Vagina (tissue), 2 donors: ENCODE results near the gene PDE4D. TPM values are rescaled to one million over a fixed set of nuclear protein-coding genes. Genes with fewer than 3 reads are reported as not detected.

Source experiments
- DNase-seq, 2 donors: peaks; one replicate each; pipeline ENCODE4 v3.0.0-alpha.2; 2017; ENCODE audit errors: extremely low spot score in 2 of 2
- H3K27ac ChIP-seq: fragments of 200-600 bp; sonication (generic); one replicate; pipeline ENCODE4 v1.5.1; 2019
- H3K27me3 ChIP-seq: fragments of 200-600 bp; sonication (generic); one replicate; pipeline ENCODE4 v1.5.1; 2019
- H3K36me3 ChIP-seq, 2 donors: fragments of 200-600 bp; sonication (generic); one replicate each; pipeline ENCODE4 v1.5.1; 2017 to 2019
- H3K4me1 ChIP-seq: fragments of 200-600 bp; sonication (generic); one replicate; pipeline ENCODE4 v1.5.1; 2019
- H3K4me3 ChIP-seq, 2 donors: fragments of 200-600 bp; sonication (generic); 1 replicate in 1 of 2; 2 replicates in 1 of 2; pipeline ENCODE4 v1.5.1; 2016 to 2019
- H3K9me3 ChIP-seq: fragments of 200-600 bp; sonication (generic); one replicate; pipeline ENCODE4 v1.5.1; 2019
- POLR2A ChIP-seq, 2 donors: fragments of 450-650 bp; IDR thresholded peaks; one replicate each; pipeline ENCODE4 v1.6.1; 2017; ENCODE audit warnings: antibody characterized with exemption in 2 of 2, mild to moderate bottlenecking in 2 of 2, moderate library complexity in 2 of 2
- POLR2AphosphoS5 ChIP-seq, 2 donors: sonication (generic); formaldehyde crosslinking; IDR thresholded peaks; one replicate each; pipeline ENCODE4 v1.9.0; 2017; ENCODE audit warnings: antibody characterized with exemption in 2 of 2, mild to moderate bottlenecking in 2 of 2, low read depth in 1 of 2; ENCODE audit not compliant: insufficient read depth in 1 of 2
- intact Hi-C: fragments of 100-400 bp; cut with DNase I; formaldehyde crosslinking; loops from one replicate; pipeline ENCODE4 v1.15.1; 2023
- total RNA-seq: library from RNA; depleted of rRNA; stranded (reverse); fragments of >200 nt; gene quantifications from one replicate; pipeline ENCODE4 v1.2.3, GENCODE V29; 2016
- TF ChIP-seq, protein P1 (sequence below), 3 experiments: fragments of 450-650 bp in 2 of 3; fragments of 200-600 bp in 1 of 3; sonication (generic) in 1 of 3; IDR thresholded peaks; one replicate each; pipeline ENCODE4 v1.5.1; 2017 to 2019; ENCODE audit warnings: antibody characterized with exemption in 3 of 3, mild to moderate bottlenecking in 2 of 3, moderate library complexity in 2 of 3

PDE4D gene
- total RNA-seq, 1 donor from 2014 or later, result 86.9 TPM

DNA sequence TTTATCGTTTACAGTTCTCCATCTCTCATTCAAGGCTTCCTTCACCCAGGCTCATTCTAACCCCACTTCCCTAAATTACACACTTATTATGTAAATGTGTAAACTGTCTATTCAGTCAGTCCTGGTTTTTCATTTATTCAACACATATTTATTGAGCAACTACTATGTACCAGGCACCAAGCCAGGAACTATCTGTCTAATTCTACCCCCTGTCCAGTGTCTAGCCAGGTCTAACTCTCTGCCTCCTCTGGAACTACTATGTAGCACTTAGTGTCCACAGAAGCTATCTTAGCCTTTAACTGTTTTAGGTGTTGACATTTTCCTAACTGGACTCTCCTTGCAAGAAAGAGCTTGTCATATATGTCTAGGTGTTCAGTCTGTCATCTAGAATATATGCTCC lies 56.5 kb downstream of the PDE4D start:
- H3K4me3 ChIP-seq, result no peak overlapping the region
- TF ChIP-seq POLR2AphosphoS5 (IDR thresholded peaks at IDR 0.05; ENCODE audit: insufficient read depth in 1 of 2, low read depth in 1 of 2) (no peak), POLR2A (IDR thresholded peaks at IDR 0.05) (no peak)
- TF ChIP-seq, protein P1, sequence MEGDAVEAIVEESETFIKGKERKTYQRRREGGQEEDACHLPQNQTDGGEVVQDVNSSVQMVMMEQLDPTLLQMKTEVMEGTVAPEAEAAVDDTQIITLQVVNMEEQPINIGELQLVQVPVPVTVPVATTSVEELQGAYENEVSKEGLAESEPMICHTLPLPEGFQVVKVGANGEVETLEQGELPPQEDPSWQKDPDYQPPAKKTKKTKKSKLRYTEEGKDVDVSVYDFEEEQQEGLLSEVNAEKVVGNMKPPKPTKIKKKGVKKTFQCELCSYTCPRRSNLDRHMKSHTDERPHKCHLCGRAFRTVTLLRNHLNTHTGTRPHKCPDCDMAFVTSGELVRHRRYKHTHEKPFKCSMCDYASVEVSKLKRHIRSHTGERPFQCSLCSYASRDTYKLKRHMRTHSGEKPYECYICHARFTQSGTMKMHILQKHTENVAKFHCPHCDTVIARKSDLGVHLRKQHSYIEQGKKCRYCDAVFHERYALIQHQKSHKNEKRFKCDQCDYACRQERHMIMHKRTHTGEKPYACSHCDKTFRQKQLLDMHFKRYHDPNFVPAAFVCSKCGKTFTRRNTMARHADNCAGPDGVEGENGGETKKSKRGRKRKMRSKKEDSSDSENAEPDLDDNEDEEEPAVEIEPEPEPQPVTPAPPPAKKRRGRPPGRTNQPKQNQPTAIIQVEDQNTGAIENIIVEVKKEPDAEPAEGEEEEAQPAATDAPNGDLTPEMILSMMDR (IDR thresholded peaks at IDR 0.05), result no peak
- H3K36me3 ChIP-seq, result no peaks in the 10 kb centered on the region
- no peaks in the 10 kb centered on the region for H3K4me1 ChIP-seq
- no peaks in the 10 kb centered on the region for H3K27me3 ChIP-seq
- no peaks in the 10 kb centered on the region for H3K9me3 ChIP-seq
- no peak for DNase-seq
- no peak overlapping the region for H3K27ac ChIP-seq
- intact Hi-C loops, result no loop called here

DNA sequence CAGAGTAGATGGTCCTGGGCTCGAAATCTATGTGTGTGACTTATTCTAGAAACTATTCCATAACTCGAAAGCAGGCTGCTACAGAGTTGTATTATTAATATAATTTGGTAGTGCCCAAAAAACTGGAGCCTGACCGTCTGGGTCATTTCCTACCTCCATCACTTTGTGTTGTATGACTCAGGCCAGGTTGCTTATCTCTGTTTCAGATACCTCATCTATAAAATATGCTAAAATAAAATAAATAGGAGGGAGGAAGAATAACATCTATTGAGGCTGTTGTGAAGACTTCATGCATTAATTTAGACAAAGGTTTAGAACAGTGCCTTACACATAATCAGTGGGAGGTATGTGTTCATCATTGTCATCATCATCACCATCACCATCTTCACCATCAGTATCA lies 57.7 kb downstream of the PDE4D start:
- Histone ChIP-seq H3K9me3 (no peaks in the 10 kb centered on the region), H3K27me3 (no peaks in the 10 kb centered on the region), H3K36me3 (no peaks in the 10 kb centered on the region), H3K4me3 (no peak overlapping the region), H3K4me1 (no peaks in the 10 kb centered on the region), H3K27ac (no peak overlapping the region)
- no peak for DNase-seq
- intact Hi-C loops, result no loop called here
- TF ChIP-seq POLR2AphosphoS5 (IDR thresholded peaks at IDR 0.05; ENCODE audit: insufficient read depth in 1 of 2, low read depth in 1 of 2) (no peak), POLR2A (IDR thresholded peaks at IDR 0.05) (no peak)
- TF ChIP-seq, protein P1 (IDR thresholded peaks at IDR 0.05), result no peak

DNA sequence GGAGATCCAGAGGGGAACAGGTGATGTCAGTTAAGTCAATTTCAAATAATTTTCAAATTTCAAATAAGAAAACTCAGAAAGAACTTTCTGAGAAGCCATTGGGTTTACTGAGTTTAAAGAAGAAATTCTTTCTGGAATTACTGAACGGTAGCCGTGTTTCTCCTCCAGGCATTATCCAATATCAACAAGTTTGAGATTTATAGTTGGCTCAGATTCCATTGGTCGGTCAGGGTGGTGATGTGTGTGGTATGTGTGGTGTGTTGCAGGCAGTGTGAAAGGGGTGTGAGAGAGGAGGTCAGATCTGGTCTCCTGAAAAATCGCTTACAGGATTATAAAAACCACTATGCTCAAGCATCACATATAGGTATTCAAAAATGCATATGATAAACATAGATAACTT lies 60.1 kb downstream of the PDE4D start:
- DNase-seq, result no peak
- Histone ChIP-seq H3K36me3 (no peaks in the 10 kb centered on the region), H3K9me3 (no peaks in the 10 kb centered on the region), H3K4me1 (peaks cover 12% of the 10 kb centered on the region), H3K27ac (no peak overlapping the region), H3K4me3 (no peak overlapping the region), H3K27me3 (no peaks in the 10 kb centered on the region)
- intact Hi-C loops, result no loop called here
- TF ChIP-seq, protein P1 (IDR thresholded peaks at IDR 0.05), result no peak
- TF ChIP-seq POLR2AphosphoS5 (IDR thresholded peaks at IDR 0.05; ENCODE audit: insufficient read depth in 1 of 2, low read depth in 1 of 2) (no peak), POLR2A (IDR thresholded peaks at IDR 0.05) (no peak)

- Histone ChIP-seq H3K36me3 (no peaks in the 10 kb centered on the region), H3K27me3 (no peaks in the 10 kb centered on the region), H3K9me3 (no peaks in the 10 kb centered on the region), H3K27ac (no peak overlapping the region), H3K4me3 (no peak overlapping the region), H3K4me1 (peaks cover 12% of the 10 kb centered on the region)
- no peak for DNase-seq
- no peak for TF ChIP-seq POLR2AphosphoS5 (IDR thresholded peaks at IDR 0.05; ENCODE audit: insufficient read depth in 1 of 2, low read depth in 1 of 2)
- TF ChIP-seq, protein P1 (IDR thresholded peaks at IDR 0.05), result no peak
- TF ChIP-seq POLR2A (IDR thresholded peaks at IDR 0.05), result no peak
- intact Hi-C loops, result no loop called here
Observed at GRCh38 chr5:59832577-59833301, 60.8 kb downstream of the PDE4D start.

GRCh38 chr5:59831326-59832010 lies 62.1 kb downstream of the PDE4D start:
- peaks cover 12% of the 10 kb centered on the region for H3K4me1 ChIP-seq
- no peaks in the 10 kb centered on the region for H3K27me3 ChIP-seq
- TF ChIP-seq POLR2A (IDR thresholded peaks at IDR 0.05) (no peak), POLR2AphosphoS5 (IDR thresholded peaks at IDR 0.05; ENCODE audit: insufficient read depth in 1 of 2, low read depth in 1 of 2) (no peak)
- TF ChIP-seq, protein P1 (IDR thresholded peaks at IDR 0.05), result no peak
- no peak overlapping the region for H3K27ac ChIP-seq
- no peaks in the 10 kb centered on the region for H3K9me3 ChIP-seq
- no peak overlapping the region for H3K4me3 ChIP-seq
- no peaks in the 10 kb centered on the region for H3K36me3 ChIP-seq
- DNase-seq, result no peak
- intact Hi-C loops, result no loop called here
